ENCODE data around the gene ABCG2. TPM values are rescaled to one million over a fixed set of nuclear protein-coding genes. Genes with fewer than 3 reads are reported as not detected.
"Not testable (repeated sequence)": the region's sequence is repeated elsewhere in the genome, so short reads cannot be mapped to it uniquely, and the experiment has no call there.

The ABCG2 gene
- total RNA-seq, 1 donor from 2014 or later, result 1.7 TPM

DNA sequence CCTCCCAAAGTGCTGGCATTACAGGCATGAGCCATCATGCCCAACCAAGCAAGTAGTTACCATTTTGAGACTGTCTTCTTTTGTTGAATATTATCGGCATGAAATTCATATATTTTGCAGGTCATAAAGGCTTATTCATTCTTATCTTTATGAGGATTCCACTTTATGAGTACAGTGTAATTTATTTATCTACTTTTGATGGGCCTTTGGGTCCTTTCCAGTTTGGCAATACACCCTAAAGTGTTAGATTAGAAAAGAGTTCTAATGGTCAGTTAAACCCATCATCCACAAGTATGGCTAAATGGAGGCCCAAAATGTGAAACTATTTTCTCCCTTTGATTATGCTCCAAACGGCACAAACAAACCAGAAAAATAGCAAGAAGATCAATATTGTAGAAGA lies 10.9 kb upstream of the ABCG2 start:
- no peak for DNase-seq (ENCODE audit: low spot score)

GRCh38 chr4:88166608-88167007 lies 8.2 kb upstream of the ABCG2 start:
- no peak for DNase-seq (ENCODE audit: low spot score)

- no peak for DNase-seq (ENCODE audit: low spot score)
Measured at GRCh38 chr4:88163336-88163735, 4.9 kb upstream of the ABCG2 start.

- DNase-seq (ENCODE audit: low spot score), result no peak
Measured at GRCh38 chr4:88162626-88163025, 4.2 kb upstream of the ABCG2 start.

DNA sequence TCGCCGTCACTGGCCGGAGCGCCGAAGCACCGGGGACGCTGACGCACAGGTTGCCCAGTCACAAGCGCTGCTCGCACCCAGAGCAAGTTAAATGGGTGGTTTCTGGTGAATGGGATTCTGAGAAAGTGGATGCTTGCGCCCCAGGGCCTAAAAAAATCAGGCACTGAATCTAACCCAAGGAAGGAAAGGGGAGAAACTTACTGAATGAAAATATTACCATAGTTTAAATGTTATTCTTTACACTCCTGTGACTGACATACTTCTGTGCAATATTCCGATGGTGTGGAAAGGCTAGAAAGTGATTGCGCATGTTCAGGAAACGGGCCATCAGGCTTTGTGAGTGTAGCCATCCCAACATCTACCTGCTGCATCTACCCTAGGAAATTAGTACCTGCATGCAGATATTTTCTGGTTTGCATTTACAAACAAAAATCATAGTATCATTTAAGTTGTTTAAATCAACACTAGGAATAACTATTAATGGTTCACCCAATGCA lies 838 bp upstream of the ABCG2 start:
- DNase-seq (ENCODE audit: low spot score), result no peak

DNA sequence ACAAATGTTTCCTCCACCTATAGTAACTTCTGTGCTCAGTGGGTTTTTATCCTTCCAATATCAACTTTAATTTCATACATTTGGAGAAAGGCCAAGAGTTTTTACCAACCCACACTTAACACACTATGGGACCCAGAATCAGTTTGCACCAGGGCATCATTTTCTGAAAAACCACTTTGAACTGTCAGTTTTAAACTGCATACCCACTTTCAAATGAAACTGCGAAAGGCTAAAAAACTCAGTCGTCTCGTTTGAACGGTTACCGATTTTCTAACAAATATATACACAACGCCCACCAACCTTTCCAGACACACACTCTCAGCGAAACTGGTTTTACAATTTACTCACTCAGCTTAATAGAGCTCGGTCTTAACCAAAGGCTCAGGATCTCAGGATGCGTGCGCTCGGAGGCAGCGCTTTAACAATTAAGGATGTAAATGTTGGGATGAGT lies 376 bp downstream of the ABCG2 start:
- no peak for DNase-seq (ENCODE audit: low spot score)

GRCh38 chr4:88152331-88152730 lies 6.1 kb downstream of the ABCG2 start:
- DNase-seq (ENCODE audit: low spot score), result not testable (repeated sequence)

DNA sequence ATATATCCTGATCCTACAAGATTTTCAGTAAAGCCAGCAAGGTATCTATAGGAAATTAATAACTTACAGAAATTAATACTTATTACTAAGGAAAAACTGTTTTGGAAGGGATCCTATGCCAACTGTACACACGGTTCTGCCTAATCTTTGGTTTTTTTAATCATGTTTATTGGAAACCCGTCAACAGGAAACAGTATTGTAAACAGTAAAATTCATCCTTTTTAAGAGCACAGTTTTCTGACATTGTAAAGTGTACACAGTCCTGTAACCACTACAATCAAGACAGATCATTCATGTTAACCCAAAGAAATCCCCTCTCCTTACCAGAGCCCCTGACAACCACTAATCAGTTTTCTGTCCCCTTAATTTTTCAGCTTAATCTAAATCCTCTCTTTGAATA lies 9.9 kb downstream of the ABCG2 start:
- no peak for DNase-seq (ENCODE audit: low spot score)

DNA sequence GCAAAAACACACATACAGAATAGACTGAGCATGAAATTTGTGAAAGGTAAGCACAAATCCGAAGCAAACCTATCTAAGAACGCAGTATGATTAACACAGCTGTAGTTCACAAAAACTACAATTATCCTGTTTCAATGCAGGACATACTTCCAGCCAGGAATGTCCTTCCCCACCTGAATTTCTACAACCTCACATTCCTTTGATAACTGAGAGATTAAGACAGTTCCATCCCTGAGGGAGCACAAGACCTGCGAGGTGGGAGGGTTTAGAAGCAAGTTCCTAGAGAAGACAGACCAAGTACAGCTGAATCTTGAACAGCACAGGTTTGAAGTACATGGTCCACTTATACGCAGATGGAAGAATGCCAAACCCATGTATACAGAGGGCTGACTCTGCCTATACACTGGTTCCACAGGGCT lies 10.6 kb downstream of the ABCG2 start:
- no peak for DNase-seq (ENCODE audit: low spot score)

DNA sequence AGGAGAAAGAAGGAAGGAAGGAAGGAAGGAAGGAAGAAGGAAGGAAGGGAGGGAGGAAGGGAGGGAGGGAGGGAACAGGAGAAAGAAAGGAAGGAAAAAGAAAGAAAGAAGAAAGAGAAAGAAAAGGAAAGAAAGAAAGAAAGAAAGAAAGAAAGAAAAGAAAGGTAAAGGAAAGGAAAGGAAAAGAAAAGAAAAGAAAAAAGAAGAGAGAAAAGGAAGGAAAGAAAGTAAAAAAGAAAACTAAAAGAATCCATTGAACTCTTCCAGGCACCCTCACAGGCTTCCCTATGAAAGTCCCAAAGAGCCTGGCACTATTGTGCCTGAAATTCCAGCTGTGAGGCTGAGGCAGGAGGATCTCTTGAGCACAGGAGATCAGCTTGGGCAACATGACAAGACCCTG lies 11.5 kb downstream of the ABCG2 start:
- DNase-seq (ENCODE audit: low spot score), result no peak

DNA sequence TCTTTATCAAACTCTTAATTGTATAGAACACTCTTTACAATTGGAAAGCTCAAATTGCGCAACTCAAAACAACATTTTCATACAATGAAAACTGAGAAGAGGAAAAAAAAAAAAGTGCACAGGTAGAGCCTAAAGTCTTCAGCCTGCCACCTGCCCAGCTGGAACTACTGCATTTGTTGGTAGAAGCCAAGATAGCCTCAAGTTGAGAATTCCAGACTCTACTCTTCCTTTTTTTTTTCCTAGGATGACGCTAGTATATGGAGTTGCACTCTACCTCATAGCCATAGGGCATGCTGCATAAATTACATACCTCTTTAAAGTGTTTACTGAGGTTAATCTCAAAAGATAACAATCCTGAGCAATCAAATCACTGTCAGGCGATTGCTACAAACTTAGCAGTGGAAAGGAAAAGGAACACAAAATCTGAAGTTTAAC lies 13.6 kb downstream of the ABCG2 start:
- no peak for DNase-seq (ENCODE audit: low spot score)

DNA sequence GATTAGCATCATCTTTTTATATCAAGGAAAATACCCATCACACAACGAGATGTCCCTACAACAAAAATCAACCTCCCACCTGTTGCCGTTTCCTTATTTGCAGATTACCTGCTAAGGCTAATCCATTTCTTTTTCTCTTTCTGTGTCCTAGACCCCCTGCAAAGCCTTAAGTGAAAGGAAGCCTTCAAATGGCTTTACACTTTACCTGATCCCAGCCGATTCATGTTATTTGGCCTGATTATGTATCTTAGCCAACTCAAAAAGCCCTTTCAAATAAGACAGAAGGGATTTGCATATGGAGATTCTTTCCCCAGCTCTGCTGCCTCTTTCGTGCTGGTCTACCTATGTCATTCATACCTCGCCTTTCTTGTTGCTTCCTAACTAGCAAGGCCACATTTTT lies 14.4 kb downstream of the ABCG2 start:
- DNase-seq (ENCODE audit: low spot score), result no peak

DNA sequence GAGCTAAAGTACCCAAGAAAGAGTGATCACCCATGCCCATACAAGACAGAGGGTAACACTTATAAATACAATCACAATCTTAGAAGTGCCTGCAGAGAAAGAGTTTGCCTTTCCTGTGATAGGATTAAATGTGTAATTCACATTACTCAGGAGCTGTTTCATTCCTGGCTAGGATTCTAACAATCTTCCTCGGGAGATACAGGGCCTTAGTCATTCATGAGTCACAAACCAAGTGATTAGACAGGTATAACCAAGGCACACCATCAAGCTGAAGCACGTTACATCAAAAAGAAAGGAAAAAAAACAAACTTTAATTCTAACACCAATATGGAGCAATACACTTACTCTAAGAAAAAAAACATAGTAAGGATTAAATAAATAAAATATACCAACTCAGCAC lies 14.9 kb downstream of the ABCG2 start:
- DNase-seq (ENCODE audit: low spot score), result no peak

- no peak for DNase-seq (ENCODE audit: low spot score)
Measured at GRCh38 chr4:88138561-88138960, 19.9 kb downstream of the ABCG2 start.

DNA sequence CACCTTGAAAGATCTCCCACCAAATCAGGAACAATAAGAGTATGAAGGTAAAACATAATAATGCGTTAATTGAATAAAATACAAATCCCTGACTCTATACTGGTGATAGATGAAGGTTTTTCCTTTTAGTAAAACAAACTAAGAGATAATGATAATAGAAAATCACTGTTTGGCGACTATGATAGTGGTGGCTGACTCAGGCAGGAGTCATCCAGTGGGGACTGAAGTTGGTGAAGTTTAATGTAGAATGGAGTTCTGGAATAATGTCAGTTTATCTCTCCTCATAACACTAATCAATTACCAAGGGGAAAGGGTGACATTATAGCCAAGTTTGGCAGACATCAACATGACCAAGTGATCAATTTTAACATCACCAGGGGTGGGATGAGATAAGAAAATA lies 21.3 kb downstream of the ABCG2 start:
- DNase-seq (ENCODE audit: low spot score), result no peak

DNA sequence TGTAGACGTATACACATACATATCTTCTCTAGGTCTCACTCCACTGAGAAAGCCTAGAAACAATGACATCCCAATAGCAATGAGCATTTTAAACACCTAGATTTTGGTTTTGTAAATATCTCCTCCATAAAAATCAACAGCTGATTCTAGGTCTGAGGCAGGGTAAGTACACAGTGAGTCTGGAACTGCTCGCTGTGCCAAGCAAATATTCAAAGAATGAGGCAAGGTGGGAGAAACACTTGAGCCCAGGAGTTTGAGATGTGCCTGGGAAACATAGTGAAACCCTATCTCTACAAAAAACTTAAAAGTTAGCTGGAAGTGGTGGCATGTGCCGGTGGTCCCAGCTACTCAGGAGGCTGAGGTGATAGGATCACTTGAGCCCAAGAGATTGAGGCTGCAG lies 22.2 kb downstream of the ABCG2 start:
- DNase-seq (ENCODE audit: low spot score), result no peak

DNA sequence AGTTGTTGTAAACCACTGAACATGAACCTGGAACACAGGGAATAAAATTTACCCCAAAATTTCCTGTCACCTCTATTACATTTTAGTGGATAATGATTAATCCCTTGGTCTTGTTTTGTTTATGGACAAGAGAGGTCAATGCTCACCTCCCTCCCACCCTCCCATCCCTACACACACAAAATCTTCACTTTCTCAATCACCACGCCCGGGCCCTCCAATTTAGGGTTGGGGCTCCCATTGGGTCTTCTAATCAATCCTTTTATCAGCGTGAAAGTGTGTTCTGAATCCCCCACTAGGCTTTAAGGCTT lies 23.1 kb downstream of the ABCG2 start:
- DNase-seq (ENCODE audit: low spot score), result no peak

DNA sequence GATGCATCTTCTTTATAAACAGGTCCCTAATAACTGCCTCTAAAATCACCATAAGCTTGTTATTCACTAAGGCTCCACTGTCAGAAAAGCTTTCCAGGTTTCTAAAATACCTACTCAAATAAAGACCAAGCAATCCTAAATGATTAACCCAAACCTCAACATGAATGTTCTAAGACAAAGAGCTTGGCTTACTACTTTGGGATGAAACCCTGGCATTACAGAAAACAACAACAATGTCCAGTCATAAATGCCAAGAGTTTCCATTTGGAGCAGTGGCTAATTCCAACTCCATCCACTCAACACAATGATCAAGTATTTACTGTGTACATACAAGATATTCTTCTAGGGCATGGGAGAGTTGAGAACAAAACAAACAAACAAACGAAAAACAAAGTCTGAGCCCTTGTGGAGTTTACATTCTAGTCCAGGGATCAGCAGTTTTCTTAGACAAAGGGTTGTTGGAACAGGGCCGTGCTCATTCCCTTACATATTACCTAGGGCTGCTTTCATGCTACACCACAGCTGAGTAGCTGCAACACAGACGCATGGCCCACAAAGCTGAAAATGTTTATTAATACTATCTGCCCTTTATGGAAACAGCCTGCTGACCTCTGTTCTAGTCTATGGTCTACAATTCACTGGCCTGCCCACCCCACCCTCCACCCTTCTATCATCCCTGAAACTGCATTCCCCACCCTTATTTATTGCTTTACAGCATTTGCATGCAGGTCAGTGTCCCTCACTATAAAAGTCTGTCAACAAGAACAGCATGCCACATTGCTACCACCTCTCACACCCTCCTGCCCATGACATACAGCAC lies 23.7 kb downstream of the ABCG2 start:
- DNase-seq (ENCODE audit: low spot score), result no peak

GRCh38 chr4:88134111-88134510 lies 24.3 kb downstream of the ABCG2 start:
- DNase-seq (ENCODE audit: low spot score), result no peak

- no peak for DNase-seq (ENCODE audit: low spot score)
Measured at GRCh38 chr4:88130544-88131305, 27.7 kb downstream of the ABCG2 start.

DNA sequence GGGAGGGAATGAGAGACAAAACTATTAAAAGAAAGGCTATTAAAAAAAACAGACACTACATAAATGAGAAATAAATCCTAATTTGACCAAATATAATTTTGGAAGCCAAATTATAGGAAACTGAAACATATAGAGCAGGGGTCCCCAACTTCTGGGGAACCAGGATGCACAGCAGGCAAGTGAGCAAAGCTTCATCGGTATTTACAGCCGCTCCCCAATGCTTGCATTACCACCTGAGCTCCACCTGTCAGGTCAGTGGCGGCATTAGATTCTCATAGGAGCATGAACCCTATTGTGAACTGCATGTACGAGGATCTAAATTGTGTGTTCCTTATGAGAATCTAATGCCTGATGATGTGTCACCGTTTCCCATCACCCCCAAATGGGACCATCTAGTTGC lies 28.4 kb downstream of the ABCG2 start:
- no peak for DNase-seq (ENCODE audit: low spot score)

DNA sequence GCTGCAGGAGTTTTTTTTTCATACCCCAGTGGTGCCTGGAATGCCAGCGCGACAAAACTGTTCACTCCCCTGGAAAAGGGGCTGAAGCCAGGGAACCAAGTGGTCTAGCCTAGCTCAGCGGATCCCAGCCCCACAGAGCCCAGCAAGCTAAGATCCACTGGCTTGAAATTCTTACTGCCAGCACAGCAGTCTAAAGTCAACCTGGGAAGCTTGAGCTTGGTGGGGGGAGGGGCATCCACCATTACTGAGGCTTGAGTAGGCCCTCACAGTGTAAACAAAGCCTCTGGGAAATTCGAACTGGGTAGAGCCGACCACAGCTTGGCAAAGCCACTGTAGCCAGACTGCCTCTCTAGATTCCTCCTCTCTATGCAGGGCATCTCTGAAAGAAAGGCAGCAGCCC lies 36.2 kb downstream of the ABCG2 start:
- DNase-seq (ENCODE audit: low spot score), result not testable (repeated sequence)

DNA sequence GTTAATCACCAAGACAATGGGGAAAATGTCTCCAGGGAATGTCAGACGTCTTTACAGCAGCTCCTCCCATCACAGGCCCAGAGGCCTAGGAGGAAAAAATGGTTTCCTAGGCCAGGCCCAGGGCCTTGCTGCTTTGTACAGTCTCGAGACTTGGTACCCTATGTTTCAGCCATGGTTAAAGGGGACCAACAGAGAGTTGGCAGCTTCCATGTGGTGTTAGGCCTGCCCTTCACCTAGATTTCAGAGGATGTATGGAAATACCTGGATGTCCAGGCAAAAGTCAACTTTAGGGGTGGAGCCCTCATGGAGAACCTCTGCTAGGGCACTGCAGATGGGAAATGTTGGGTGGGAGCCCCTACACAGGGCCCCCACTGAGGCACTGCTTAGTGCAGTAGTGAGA lies 38.5 kb downstream of the ABCG2 start:
- no peak for DNase-seq (ENCODE audit: low spot score)
